K562 (cell line): ENCODE results near the gene ITK. TPM values are rescaled to one million over a fixed set of nuclear protein-coding genes. Genes with fewer than 3 reads are reported as not detected.

ENCODE experiments used
- CCNT2 ChIP-seq: IDR thresholded peaks from 2 replicates; pipeline ENCODE4 v1.6.1; 2011; ENCODE audit warnings: borderline replicate concordance, low read depth, mild to moderate bottlenecking, moderate library complexity, mixed read lengths, low read length; ENCODE audit not compliant: insufficient read length; ENCODE audit errors: extremely low read depth
- NR4A1 ChIP-seq, 2 experiments: fragments of 250-450 bp in 1 of 2; fragments of 450-650 bp in 1 of 2; sonication (Bioruptor Pico) in 1 of 2; IDR thresholded peaks; 2 replicates each; pipeline versions ENCODE4 v1.4.0 to v1.6.1; 2016 to 2020; ENCODE audit warnings: mild to moderate bottlenecking in 2 of 2, missing compliant biosample characterization in 1 of 2, missing genetic modification characterization in 1 of 2, moderate library complexity in 1 of 2
- PTRF ChIP-seq: fragments of 450-650 bp; IDR thresholded peaks from 2 replicates; pipeline ENCODE4 v1.6.1; 2016; ENCODE audit warnings: mild to moderate bottlenecking, missing genetic modification characterization, missing compliant biosample characterization
- RBM39 ChIP-seq: fragments of 200-400 bp; formaldehyde crosslinking; optimal IDR thresholded peaks from 2 replicates; pipeline ENCODE3; 2018; ENCODE audit warnings: low read depth, low read length
- TGIF2 ChIP-seq: sonication (generic); formaldehyde crosslinking; IDR thresholded peaks from 2 replicates; pipeline ENCODE4 v1.8.1; 2022; ENCODE audit warnings: mild to moderate bottlenecking, missing genetic modification reagents, moderate library complexity
- ZNF41 ChIP-seq: fragments of 250-450 bp; sonication (Bioruptor Pico); conservative IDR thresholded peaks from 2 replicates; pipeline ENCODE4 v1.4.0; 2020; ENCODE audit warnings: mild to moderate bottlenecking
- ZNF592 ChIP-seq: fragments of 450-650 bp; IDR thresholded peaks from 2 replicates; pipeline ENCODE4 v1.6.1; 2017; ENCODE audit warnings: antibody characterized with exemption, mild to moderate bottlenecking
- ZNF644 ChIP-seq: fragments of 200-800 bp; sonication (Bioruptor generic); IDR thresholded peaks from 2 replicates; pipeline ENCODE4 v1.6.1; 2016; ENCODE audit warnings: low read depth, missing genetic modification characterization, missing compliant biosample characterization
- polyA plus RNA-seq, 8 experiments: library from polyadenylated mRNA; depleted of rRNA in 4 of 8; stranded (reverse) in 5 of 8; unstranded in 3 of 8; fragments of >200 nt; fragmentation: Nextera tagmentation in 2 of 8; fragmentation: Illumina TruSeq in 1 of 8; extraction: Ambion mirVana in 2 of 8; extraction: Trizol in 1 of 8; gene quantifications; 2 replicates each; pipeline versions ENCODE4 v1.2.1 to v1.2.3, GENCODE V29; 2011 to 2014; ENCODE audit warnings: inconsistent platforms in 1 of 8, missing spikeins in 1 of 8
- total RNA-seq, 7 experiments: library from RNA; depleted of rRNA in 6 of 7; stranded (reverse); fragments of >200 nt in 6 of 7; fragmentation: Illumina TruSeq in 2 of 7; extraction: Trizol in 2 of 7; gene quantifications; 2 replicates each; pipeline versions ENCODE4 v1.2.1 to v1.2.3, GENCODE V29; 2011 to 2021; ENCODE audit warnings: low replicate concordance in 1 of 7
- TF ChIP-seq, protein P1 (sequence below), 2 experiments: fragments of 450-650 bp; IDR thresholded peaks; 2 replicates each; pipeline ENCODE4 v1.6.1; 2016; ENCODE audit warnings: mild to moderate bottlenecking in 2 of 2, borderline replicate concordance in 1 of 2, low read depth in 1 of 2, moderate library complexity in 1 of 2
- TF ChIP-seq, protein P2 (sequence below): IDR thresholded peaks from 2 replicates; pipeline ENCODE4 v1.6.1; 2016; ENCODE audit warnings: missing genetic modification characterization, missing compliant biosample characterization

ITK gene
- total and polyA plus RNA-seq, 9 of the 15 experiments (the other 6 are each of a cell fraction or from before 2014, with no cell fraction given), result 0.04 to 0.75 TPM; not detected in 7

- TF ChIP-seq CCNT2 (peak; percentile 25), RBM39 (no peak), ZNF644 (tag) (no peak), ZNF592 (no peak), PTRF (tag) (no peak), ZNF41 (no peak), NR4A1 (CRISPR knock-in tag; IDR thresholded peaks at IDR 0.05) (no peak), NR4A1 (tag; IDR thresholded peaks at IDR 0.05) (no peak), TGIF2 (CRISPR knock-in tag) (no peak)
- TF ChIP-seq, protein P1, sequence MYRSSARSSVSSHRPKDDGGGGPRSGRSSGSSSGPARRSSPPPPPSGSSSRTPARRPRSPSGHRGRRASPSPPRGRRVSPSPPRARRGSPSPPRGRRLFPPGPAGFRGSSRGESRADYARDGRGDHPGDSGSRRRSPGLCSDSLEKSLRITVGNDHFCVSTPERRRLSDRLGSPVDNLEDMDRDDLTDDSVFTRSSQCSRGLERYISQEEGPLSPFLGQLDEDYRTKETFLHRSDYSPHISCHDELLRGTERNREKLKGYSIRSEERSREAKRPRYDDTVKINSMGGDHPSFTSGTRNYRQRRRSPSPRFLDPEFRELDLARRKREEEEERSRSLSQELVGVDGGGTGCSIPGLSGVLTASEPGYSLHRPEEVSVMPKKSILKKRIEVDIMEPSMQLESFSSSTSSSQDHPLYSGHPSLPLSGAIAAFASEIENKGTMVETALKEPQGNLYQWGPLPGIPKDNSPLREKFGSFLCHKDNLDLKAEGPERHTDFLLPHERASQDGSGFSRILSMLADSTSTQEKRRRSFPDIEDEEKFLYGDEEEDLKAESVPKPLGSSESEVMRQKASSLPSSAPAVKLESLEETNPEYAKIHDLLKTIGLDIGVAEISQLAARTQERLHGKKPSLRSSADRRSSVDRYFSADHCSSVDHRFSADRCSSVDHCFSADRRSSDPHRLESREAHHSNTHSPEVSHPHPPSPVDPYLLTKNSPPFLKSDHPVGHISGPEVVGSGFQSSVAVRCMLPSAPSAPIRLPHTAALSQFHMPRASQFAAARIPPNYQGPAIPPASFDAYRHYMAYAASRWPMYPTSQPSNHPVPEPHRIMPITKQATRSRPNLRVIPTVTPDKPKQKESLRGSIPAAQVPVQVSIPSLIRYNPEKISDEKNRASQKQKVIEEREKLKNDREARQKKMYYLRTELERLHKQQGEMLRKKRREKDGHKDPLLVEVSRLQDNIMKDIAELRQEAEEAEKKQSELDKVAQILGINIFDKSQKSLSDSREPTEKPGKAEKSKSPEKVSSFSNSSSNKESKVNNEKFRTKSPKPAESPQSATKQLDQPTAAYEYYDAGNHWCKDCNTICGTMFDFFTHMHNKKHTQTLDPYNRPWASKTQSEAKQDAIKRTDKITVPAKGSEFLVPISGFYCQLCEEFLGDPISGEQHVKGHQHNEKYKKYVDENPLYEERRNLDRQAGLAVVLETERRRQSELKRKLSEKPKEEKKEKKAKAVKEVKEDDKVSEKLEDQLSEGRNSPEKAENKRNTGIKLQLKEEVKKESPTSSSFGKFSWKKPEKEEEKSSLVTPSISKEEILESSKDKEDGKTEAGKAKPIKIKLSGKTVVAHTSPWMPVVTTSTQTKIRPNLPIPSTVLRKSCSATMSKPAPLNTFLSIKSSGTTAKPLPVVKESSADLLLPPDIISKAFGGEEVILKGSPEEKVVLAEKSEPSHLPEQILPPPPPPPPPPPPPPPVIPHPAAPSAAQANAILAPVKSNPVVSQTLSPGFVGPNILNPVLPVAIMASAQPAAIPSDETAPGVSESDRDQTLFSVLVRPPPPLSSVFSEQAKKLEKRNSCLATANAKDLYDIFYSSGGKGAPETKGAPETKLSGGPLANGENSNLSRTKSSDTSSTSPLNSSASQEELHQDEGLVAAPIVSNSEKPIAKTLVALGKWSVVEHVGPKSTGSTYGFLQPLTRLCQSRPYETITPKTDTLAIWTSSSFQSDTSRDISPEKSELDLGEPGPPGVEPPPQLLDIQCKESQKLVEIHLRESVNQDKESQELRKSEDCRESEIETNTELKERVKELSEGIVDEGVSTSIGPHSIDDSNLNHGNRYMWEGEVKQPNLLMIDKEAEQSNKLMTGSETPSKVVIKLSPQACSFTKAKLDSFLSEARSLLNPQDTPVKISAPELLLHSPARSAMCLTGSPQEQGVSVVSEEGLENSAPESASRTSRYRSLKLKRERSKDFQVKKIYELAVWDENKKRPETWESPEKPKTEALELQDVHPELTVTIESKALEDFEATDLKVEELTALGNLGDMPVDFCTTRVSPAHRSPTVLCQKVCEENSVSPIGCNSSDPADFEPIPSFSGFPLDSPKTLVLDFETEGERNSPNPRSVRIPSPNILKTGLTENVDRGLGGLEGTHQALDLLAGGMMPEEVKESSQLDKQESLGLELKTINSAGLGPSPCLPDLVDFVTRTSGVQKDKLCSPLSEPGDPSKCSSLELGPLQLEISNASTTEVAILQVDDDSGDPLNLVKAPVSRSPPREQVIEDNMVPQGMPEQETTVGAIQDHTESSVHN (IDR thresholded peaks at IDR 0.05; ENCODE audit: borderline replicate concordance in 1 of 2, low read depth in 1 of 2), result no peak
- TF ChIP-seq, protein P2, sequence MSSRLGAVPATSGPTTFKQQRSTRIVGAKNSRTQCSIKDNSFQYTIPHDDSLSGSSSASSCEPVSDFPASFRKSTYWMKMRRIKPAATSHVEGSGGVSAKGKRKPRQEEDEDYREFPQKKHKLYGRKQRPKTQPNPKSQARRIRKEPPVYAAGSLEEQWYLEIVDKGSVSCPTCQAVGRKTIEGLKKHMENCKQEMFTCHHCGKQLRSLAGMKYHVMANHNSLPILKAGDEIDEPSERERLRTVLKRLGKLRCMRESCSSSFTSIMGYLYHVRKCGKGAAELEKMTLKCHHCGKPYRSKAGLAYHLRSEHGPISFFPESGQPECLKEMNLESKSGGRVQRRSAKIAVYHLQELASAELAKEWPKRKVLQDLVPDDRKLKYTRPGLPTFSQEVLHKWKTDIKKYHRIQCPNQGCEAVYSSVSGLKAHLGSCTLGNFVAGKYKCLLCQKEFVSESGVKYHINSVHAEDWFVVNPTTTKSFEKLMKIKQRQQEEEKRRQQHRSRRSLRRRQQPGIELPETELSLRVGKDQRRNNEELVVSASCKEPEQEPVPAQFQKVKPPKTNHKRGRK (tag), result no peak
Observed at GRCh38 chr5:157288405-157289163, 107.9 kb downstream of the ITK start (continued).
